Measurements from ENCODE around the gene LMBR1L.

- TF ChIP-seq OVOL2 (CRISPR knock-in tag; IDR thresholded peaks at IDR 0.05; ENCODE audit: borderline replicate concordance) = no peak
- no peak for TF ChIP-seq ATF2 (CRISPR knock-in tag; IDR thresholded peaks at IDR 0.05; ENCODE audit: borderline replicate concordance, low read depth)
- TF ChIP-seq CTCF (IDR thresholded peaks at IDR 0.05) = no peak
- TF ChIP-seq SP1 (CRISPR knock-in tag; conservative IDR thresholded peaks at IDR 0.05) = no peak
- no peak for TF ChIP-seq JAZF1 (CRISPR knock-in tag; IDR thresholded peaks at IDR 0.05)
- no peak for TF ChIP-seq MAX (CRISPR knock-in tag; IDR thresholded peaks at IDR 0.05)
Measured at GRCh38 chr12:49064767-49065152, 45.9 kb downstream of the LMBR1L start.
